Kidney (tissue), 14 donors: Measurements from ENCODE around the gene HDAC11. TPM values are rescaled to one million over a fixed set of nuclear protein-coding genes. Genes with fewer than 3 reads are reported as not detected.

Experiments used
- DNase-seq, 5 donors: peaks; one replicate each; pipeline ENCODE4 v3.0.0-alpha.2; 2013 to 2020
- FAIRE-seq: peaks from 2 replicates; lab custom pipeline; 2012; peaks lifted over from hg19 to GRCh38; lab: Jason Lieb, UNC
- H3K27ac ChIP-seq, 2 donors: one replicate each; pipeline ENCODE4 v1.7.0; 2013; ENCODE audit warnings: low read depth in 2 of 2, low read length in 2 of 2, inconsistent platforms in 1 of 2
- H3K27me3 ChIP-seq: one replicate; pipeline ENCODE4 v1.7.1; 2013; ENCODE audit warnings: low read length, inconsistent platforms; ENCODE audit not compliant: control insufficient read depth, insufficient read depth
- H3K36me3 ChIP-seq, 3 donors: one replicate each; pipeline versions ENCODE4 v1.7.0 to v1.7.1; 2013; ENCODE audit warnings: low read length in 3 of 3, control low read depth in 1 of 3, inconsistent platforms in 1 of 3; ENCODE audit not compliant: insufficient read depth in 3 of 3, control insufficient read depth in 2 of 3
- H3K4me1 ChIP-seq, 3 donors: one replicate each; pipeline versions ENCODE4 v1.7.0 to v1.7.1; 2013; ENCODE audit warnings: low read length in 3 of 3, inconsistent platforms in 1 of 3, low read depth in 1 of 3; ENCODE audit not compliant: control insufficient read depth in 2 of 3, insufficient read depth in 2 of 3
- H3K4me3 ChIP-seq, 3 donors: one replicate each; pipeline versions ENCODE4 v1.7.0 to v1.8.1; 2013; ENCODE audit warnings: low read length in 3 of 3, control low read depth in 1 of 3, inconsistent platforms in 1 of 3
- H3K9ac ChIP-seq, 3 donors: one replicate each; pipeline versions ENCODE4 v1.7.0 to v1.7.1; 2013; ENCODE audit warnings: low read length in 3 of 3, control low read depth in 1 of 3, inconsistent platforms in 1 of 3
- H3K9me3 ChIP-seq, 3 donors: one replicate each; pipeline versions ENCODE4 v1.7.0 to v1.7.1; 2013; ENCODE audit warnings: low read length in 3 of 3, control low read depth in 1 of 3, inconsistent platforms in 1 of 3; ENCODE audit not compliant: control insufficient read depth in 2 of 3, insufficient read depth in 1 of 3
- intact Hi-C: fragments of 100-400 bp; cut with DNase I; formaldehyde crosslinking; loops from one replicate; pipeline ENCODE4 v1.11.1; 2022
- polyA plus RNA-seq: library from polyadenylated mRNA; stranded (reverse); fragments of 350-450 nt; fragmentation: Illumina TruSeq; extraction: RNeasy Lipid Tissue Mini Kit (QIAGEN cat#74804); gene quantifications from one replicate; pipeline ENCODE4 v1.2.3, GENCODE V29; 2014; ENCODE audit warnings: low read depth, low replicate concordance; ENCODE audit not compliant: insufficient read depth
- total RNA-seq: library from RNA; stranded (reverse); fragmentation: NEBNext Ultra II Directional; extraction: Animal tissue kit (Norgen Biotek cat#: 25700); gene quantifications from one replicate; pipeline ENCODE4 v1.2.1, GENCODE V29; 2021
- TF ChIP-seq, protein P1 (sequence below): IDR thresholded peaks from 3 replicates; pipeline ENCODE4 v1.5.1; 2012; ENCODE audit warnings: mild to moderate bottlenecking, moderate library complexity, borderline replicate concordance; ENCODE audit not compliant: insufficient read depth; ENCODE audit errors: extremely low read depth
- donor health status: control.
- donor health status: control.
- donor health status: control.
- donor health status: control.
- donor health status: control.
- donor health status: DM: yes; HTN: yes; CAD: no.
- donor health status: Normal renal cell carcinoma (clear cell type).

The HDAC11 gene
- total and polyA plus RNA-seq, 2 donors from 2014 or later = 28.3 to 43.7 TPM

DNA sequence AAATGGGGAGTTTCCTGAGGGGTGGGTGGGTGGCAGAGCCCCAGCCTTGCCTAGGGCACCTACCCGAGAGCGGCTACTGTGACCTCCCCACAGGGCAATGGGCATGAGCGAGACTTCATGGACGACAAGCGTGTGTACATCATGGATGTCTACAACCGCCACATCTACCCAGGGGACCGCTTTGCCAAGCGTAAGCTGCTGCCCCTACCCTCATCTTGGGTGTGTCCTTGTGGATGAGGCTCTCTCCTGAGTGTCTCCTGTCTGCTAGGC, 22.6 kb downstream of the HDAC11 start:
- H3K4me3 ChIP-seq = no peak overlapping the region
- no peak overlapping the region for H3K27ac ChIP-seq
- DNase-seq (peak in 1 of 5 donors; percentile 51), FAIRE-seq (no peak)
- no peak overlapping the region for H3K9ac ChIP-seq
- H3K27me3 ChIP-seq = no peaks in the 10 kb centered on the region
- TF ChIP-seq, protein P1, sequence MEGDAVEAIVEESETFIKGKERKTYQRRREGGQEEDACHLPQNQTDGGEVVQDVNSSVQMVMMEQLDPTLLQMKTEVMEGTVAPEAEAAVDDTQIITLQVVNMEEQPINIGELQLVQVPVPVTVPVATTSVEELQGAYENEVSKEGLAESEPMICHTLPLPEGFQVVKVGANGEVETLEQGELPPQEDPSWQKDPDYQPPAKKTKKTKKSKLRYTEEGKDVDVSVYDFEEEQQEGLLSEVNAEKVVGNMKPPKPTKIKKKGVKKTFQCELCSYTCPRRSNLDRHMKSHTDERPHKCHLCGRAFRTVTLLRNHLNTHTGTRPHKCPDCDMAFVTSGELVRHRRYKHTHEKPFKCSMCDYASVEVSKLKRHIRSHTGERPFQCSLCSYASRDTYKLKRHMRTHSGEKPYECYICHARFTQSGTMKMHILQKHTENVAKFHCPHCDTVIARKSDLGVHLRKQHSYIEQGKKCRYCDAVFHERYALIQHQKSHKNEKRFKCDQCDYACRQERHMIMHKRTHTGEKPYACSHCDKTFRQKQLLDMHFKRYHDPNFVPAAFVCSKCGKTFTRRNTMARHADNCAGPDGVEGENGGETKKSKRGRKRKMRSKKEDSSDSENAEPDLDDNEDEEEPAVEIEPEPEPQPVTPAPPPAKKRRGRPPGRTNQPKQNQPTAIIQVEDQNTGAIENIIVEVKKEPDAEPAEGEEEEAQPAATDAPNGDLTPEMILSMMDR = no peak
- H3K36me3 ChIP-seq = peaks cover 0 to 2% (median 0%) of the 10 kb centered on the region in 3 donors
- H3K9me3 ChIP-seq = no peaks in the 10 kb centered on the region
- intact Hi-C loops = no loop called here
- no peaks in the 10 kb centered on the region for H3K4me1 ChIP-seq

DNA sequence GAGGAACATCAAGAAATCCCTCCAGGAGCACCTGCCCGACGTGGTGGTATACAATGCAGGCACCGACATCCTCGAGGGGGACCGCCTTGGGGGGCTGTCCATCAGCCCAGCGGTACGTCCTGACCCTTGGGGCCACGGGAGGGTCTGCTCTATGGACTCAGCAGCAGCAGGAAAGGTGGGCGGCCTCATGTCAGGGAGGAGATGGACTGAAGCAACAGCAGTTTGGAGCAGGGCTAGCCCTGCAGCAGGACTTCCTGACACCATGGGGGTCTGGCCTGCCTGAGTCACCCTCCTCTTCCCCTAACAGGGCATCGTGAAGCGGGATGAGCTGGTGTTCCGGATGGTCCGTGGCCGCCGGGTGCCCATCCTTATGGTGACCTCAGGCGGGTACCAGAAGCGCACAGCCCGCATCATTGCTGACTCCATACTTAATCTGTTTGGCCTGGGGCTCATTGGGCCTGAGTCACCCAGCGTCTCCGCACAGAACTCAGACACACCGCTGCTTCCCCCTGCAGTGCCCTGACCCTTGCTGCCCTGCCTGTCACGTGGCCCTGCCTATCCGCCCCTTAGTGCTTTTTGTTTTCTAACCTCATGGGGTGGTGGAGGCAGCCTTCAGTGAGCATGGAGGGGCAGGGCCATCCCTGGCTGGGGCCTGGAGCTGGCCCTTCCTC, 24.2 kb downstream of the HDAC11 start:
- Histone ChIP-seq H3K4me1 (no peaks in the 10 kb centered on the region), H3K27me3 (no peaks in the 10 kb centered on the region), H3K9me3 (no peaks in the 10 kb centered on the region), H3K36me3 (peaks cover 0 to 2% (median 0%) of the 10 kb centered on the region in 3 donors), H3K9ac (no peak overlapping the region), H3K27ac (no peak overlapping the region), H3K4me3 (no peak overlapping the region)
- no peak for FAIRE-seq
- TF ChIP-seq, protein P1 = no peak
- peak in 2 of 5 donors; percentile 30 to 64 for DNase-seq
- intact Hi-C loops = no loop called here

DNA sequence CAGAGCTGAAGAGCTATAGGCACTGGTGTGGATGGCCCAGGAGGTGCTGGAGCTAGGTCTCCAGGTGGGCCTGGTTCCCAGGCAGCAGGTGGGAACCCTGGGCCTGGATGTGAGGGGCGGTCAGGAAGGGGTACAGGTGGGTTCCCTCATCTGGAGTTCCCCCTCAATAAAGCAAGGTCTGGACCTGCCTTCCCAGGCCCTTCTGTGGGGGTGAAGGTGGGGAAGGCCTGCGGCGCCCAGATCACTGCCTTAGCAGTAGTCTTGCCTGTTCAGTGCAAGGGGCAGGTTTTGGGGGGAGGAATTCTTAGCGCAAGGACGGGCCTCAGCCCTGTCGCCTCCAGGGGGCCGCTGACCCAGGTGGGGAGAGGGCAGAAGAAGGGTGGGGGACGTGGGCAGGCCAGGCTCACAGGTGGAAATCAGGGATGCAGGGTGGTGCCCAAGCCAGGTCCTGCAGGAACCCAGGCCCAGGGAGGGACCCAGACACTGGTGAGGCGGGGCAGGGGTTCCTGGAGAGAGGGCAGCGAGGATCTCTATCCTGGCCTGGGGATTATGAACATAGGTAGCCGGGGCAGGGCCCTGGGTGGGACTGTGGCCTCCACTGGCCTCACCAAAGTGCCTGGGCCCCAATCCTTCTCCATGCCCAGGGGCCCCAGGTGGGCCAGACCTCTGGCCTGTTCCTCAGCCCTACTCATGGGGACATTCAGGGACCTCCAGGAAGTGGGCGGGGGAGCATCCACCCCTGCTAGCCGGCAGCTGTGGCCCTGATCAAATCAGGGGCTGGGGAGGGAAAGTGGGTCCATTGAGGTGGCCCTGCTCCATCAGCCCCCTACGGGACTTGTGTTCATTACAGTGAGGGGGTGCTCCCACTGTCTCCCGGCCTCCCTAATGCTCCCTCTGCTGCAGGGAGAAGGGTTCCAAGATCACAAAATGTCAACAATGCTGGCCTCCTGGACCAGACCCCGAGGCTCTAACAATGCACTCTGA, 25.3 kb downstream of the HDAC11 start:
- H3K27me3 ChIP-seq = no peaks in the 10 kb centered on the region
- intact Hi-C loops = no loop called here
- no peak for FAIRE-seq

More for the DNA sequence above, 25.3 kb downstream of the HDAC11 start:
- no peak overlapping the region for H3K4me3 ChIP-seq
- no peak overlapping the region for H3K9ac ChIP-seq
- H3K9me3 ChIP-seq = no peaks in the 10 kb centered on the region
- H3K36me3 ChIP-seq = peaks cover 0 to 2% (median 0%) of the 10 kb centered on the region in 3 donors
- peak in 1 of 5 donors; percentile 78 for DNase-seq
- no peak overlapping the region for H3K27ac ChIP-seq
- no peaks in the 10 kb centered on the region for H3K4me1 ChIP-seq
- TF ChIP-seq, protein P1 = no peak
